Kidney glomerular epithelial cell (primary cell): ENCODE measurements around the gene FBXO17.

Experiments used
- DNase-seq: peaks from one replicate; lab custom pipeline; 2025; lab: John Stamatoyannopoulos, UW

The FBXO17 gene

GRCh38 chr19:38915329-38916321 is 59.9 kb downstream of the FBXO17 start:
- no peak for DNase-seq

- DNase-seq = no peak
These were observed 61.6 kb downstream of the FBXO17 start for GRCh38 chr19:38913958-38914357.

GRCh38 chr19:38912600-38913514 is 62.7 kb downstream of the FBXO17 start:
- DNase-seq = no peak

- DNase-seq = no peak
These were observed 64.0 kb downstream of the FBXO17 start for GRCh38 chr19:38911388-38912001.

- no peak for DNase-seq
These were observed 65.1 kb downstream of the FBXO17 start for GRCh38 chr19:38910488-38910887.

GRCh38 chr19:38908911-38909310 is 66.6 kb downstream of the FBXO17 start:
- no peak for DNase-seq

GRCh38 chr19:38907670-38908069 is 67.9 kb downstream of the FBXO17 start:
- no peak for DNase-seq

- DNase-seq = no peak
These were observed 68.3 kb downstream of the FBXO17 start for GRCh38 chr19:38907227-38907626.

GRCh38 chr19:38905620-38906019 is 69.9 kb downstream of the FBXO17 start:
- DNase-seq = no peak

GRCh38 chr19:38904581-38905539 is 70.7 kb downstream of the FBXO17 start:
- no peak for DNase-seq

GRCh38 chr19:38901683-38902082 is 73.9 kb downstream of the FBXO17 start:
- no peak for DNase-seq

GRCh38 chr19:38900743-38901190 is 74.8 kb downstream of the FBXO17 start:
- no peak for DNase-seq

- DNase-seq = peak; percentile 34
These were observed 75.3 kb downstream of the FBXO17 start for GRCh38 chr19:38900202-38900629.

- peak; percentile 100 for DNase-seq
These were observed 75.9 kb downstream of the FBXO17 start, which contains the start of the genes NFKBIB and SIRT2 for GRCh38 chr19:38899447-38900201. Gene NFKBIB (plus strand): TSS chr19:38899969. CDS start chr19:38900033, 64 bp downstream. Gene SIRT2 (minus strand): TSS chr19:38899618. CDS start chr19:38899521, 97 bp downstream.

- peak; percentile 11 for DNase-seq
These were observed 76.6 kb downstream of the FBXO17 start for GRCh38 chr19:38898788-38899446.

GRCh38 chr19:38894968-38895367 is 80.6 kb downstream of the FBXO17 start:
- DNase-seq = no peak

GRCh38 chr19:38893341-38893771 is 82.2 kb downstream of the FBXO17 start:
- no peak for DNase-seq

GRCh38 chr19:38892841-38893240 is 82.7 kb downstream of the FBXO17 start:
- DNase-seq = no peak

- no peak for DNase-seq
These were observed 83.8 kb downstream of the FBXO17 start for GRCh38 chr19:38891771-38892170.
